Globus pallidus (tissue), 1 donor: ENCODE data around the gene KIFC3.
A peak's percentile ranks its signal among the peaks of the same experiment; 100 is the strongest.
"Not testable (repeated sequence)": the region's sequence is repeated elsewhere in the genome, so short reads cannot be mapped to it uniquely, and the experiment has no call there.

ENCODE experiments used
- DNase-seq: peaks from one replicate; pipeline ENCODE4 v3.0.0-alpha.2; 2015; ENCODE audit warnings: low spot score

The KIFC3 gene

GRCh38 chr16:57802341-57803133 is at the start of gene KIFC3:
Gene KIFC3 (minus strand): TSS chr16:57802491. CDS start chr16:57798243, 4,248 bp downstream.
- peak; percentile 88 for DNase-seq

GRCh38 chr16:57848181-57848580 is 45.9 kb upstream of the KIFC3 start:
- no peak for DNase-seq

GRCh38 chr16:57846931-57847330 is 44.6 kb upstream of the KIFC3 start:
- not testable (repeated sequence) for DNase-seq

GRCh38 chr16:57846078-57846697 is 43.9 kb upstream of the KIFC3 start:
- DNase-seq, result no peak

GRCh38 chr16:57845115-57845514 is 42.8 kb upstream of the KIFC3 start:
- no peak for DNase-seq

- DNase-seq, result no peak
Observed at GRCh38 chr16:57844416-57845030, 42.2 kb upstream of the KIFC3 start.

GRCh38 chr16:57843400-57843799 is 41.1 kb upstream of the KIFC3 start:
- no peak for DNase-seq

- DNase-seq, result no peak
Observed at GRCh38 chr16:57842601-57843000, 40.3 kb upstream of the KIFC3 start.

GRCh38 chr16:57840833-57841232 is 38.5 kb upstream of the KIFC3 start:
- DNase-seq, result no peak

GRCh38 chr16:57838161-57838560 is 35.9 kb upstream of the KIFC3 start:
- DNase-seq, result no peak

- DNase-seq, result no peak
Observed at GRCh38 chr16:57837305-57838125, 35.2 kb upstream of the KIFC3 start.

GRCh38 chr16:57835439-57835838 is 33.1 kb upstream of the KIFC3 start:
- not testable (repeated sequence) for DNase-seq

GRCh38 chr16:57834936-57835335 is 32.6 kb upstream of the KIFC3 start:
- DNase-seq, result no peak

GRCh38 chr16:57830890-57831484 is 28.7 kb upstream of the KIFC3 start:
- DNase-seq, result no peak

GRCh38 chr16:57829969-57830360 is 27.7 kb upstream of the KIFC3 start:
- no peak for DNase-seq

- no peak for DNase-seq
Observed at GRCh38 chr16:57828272-57829161, 26.2 kb upstream of the KIFC3 start.

GRCh38 chr16:57826706-57827625 is 24.7 kb upstream of the KIFC3 start:
- DNase-seq, result no peak

- no peak for DNase-seq
Observed at GRCh38 chr16:57826052-57826451, 23.8 kb upstream of the KIFC3 start.

- DNase-seq, result no peak
Observed at GRCh38 chr16:57825298-57826044, 23.2 kb upstream of the KIFC3 start.
